OCI-LY7 (cell line): ENCODE measurements around the gene SH3BP5L. TPM values are rescaled to one million over a fixed set of nuclear protein-coding genes. Genes with fewer than 3 reads are reported as not detected.
"Not testable (repeated sequence)": the region's sequence is repeated elsewhere in the genome, so short reads cannot be mapped to it uniquely, and the experiment has no call there.

Experiments used
- BruUV-seq: library from RNA; stranded (reverse); fragments of 400-500 nt; replicated peaks from 2 replicates; lab custom pipeline; 2021; lab: Mats Ljungman, UMichigan
- CTCF ChIA-PET: fragments of 300-600 bp; sonication (Branson Sonifier 250); formaldehyde crosslinking; loops from one replicate; lab custom pipeline; 2022; ENCODE audit warnings: antibody characterized with exemption; ENCODE audit not compliant: unreplicated experiment; lab: Charles Lee
- POLR2A ChIA-PET: fragments of 300-600 bp; sonication (Branson Sonifier 250); formaldehyde crosslinking; loops from one replicate; lab custom pipeline; 2022; ENCODE audit warnings: antibody characterized with exemption; lab: Charles Lee
- DNase-seq: peaks from one replicate; pipeline ENCODE4 v3.0.0-alpha.2; 2015; ENCODE audit warnings: low spot score
- H2AFZ ChIP-seq: fragments of 200-600 bp; sonication (generic), shearing (Covaris generic); 2 replicates; pipeline ENCODE4 v1.6.1; 2014; ENCODE audit warnings: mild to moderate bottlenecking, antibody characterized with exemption, low read length, moderate library complexity
- H3K27ac ChIP-seq: fragments of 200-600 bp; sonication (generic); 2 replicates; pipeline ENCODE4 v1.5.1; 2014; ENCODE audit warnings: mixed run types, low read depth, mild to moderate bottlenecking, moderate library complexity, low read length, inconsistent platforms; ENCODE audit not compliant: poor library complexity, severe bottlenecking
- H3K36me3 ChIP-seq: fragments of 200-600 bp; sonication (generic); 2 replicates; pipeline ENCODE4 v1.6.1; 2014; ENCODE audit warnings: mild to moderate bottlenecking, antibody characterized with exemption, low read length, moderate library complexity, mixed read lengths; ENCODE audit not compliant: insufficient read depth
- H3K4me1 ChIP-seq: fragments of 200-600 bp; sonication (generic); 2 replicates; pipeline ENCODE4 v1.5.1; 2014; ENCODE audit warnings: mild to moderate bottlenecking, low read length; ENCODE audit not compliant: insufficient read depth, poor library complexity, severe bottlenecking
- H3K4me2 ChIP-seq: fragments of 200-600 bp; sonication (generic); 2 replicates; pipeline ENCODE4 v1.6.1; 2014; ENCODE audit warnings: mild to moderate bottlenecking, low read length
- H3K4me3 ChIP-seq: fragments of 200-600 bp; sonication (generic); 2 replicates; pipeline ENCODE4 v1.5.1; 2014; ENCODE audit warnings: mild to moderate bottlenecking, low read depth, low read length; ENCODE audit not compliant: poor library complexity, severe bottlenecking
- H3K79me2 ChIP-seq: fragments of 200-600 bp; sonication (generic); 2 replicates; pipeline ENCODE4 v1.6.1; 2016; ENCODE audit warnings: low read depth, mild to moderate bottlenecking, low read length, moderate library complexity, mixed read lengths; ENCODE audit not compliant: insufficient read depth
- H3K9me2 ChIP-seq: fragments of 200-600 bp; sonication (generic); 2 replicates; pipeline ENCODE4 v1.6.1; 2016; ENCODE audit warnings: mild to moderate bottlenecking, low read length, mixed read lengths; ENCODE audit not compliant: insufficient read depth
- H3K9me3 ChIP-seq: fragments of 200-600 bp; sonication (generic); 2 replicates; pipeline ENCODE4 v1.6.1; 2014; ENCODE audit warnings: mild to moderate bottlenecking, mixed run types, low read length, mixed read lengths
- H4K20me1 ChIP-seq: fragments of 200-600 bp; sonication (generic); 2 replicates; pipeline ENCODE4 v1.6.1; 2014; ENCODE audit warnings: mild to moderate bottlenecking, antibody characterized with exemption, low read length, moderate library complexity, mixed read lengths; ENCODE audit not compliant: insufficient read depth
- CTCF ChIP-seq: fragments of 200-600 bp; sonication (generic); conservative IDR thresholded peaks from 2 replicates; pipeline ENCODE4 v1.5.1; 2014; ENCODE audit warnings: mild to moderate bottlenecking, antibody characterized with exemption, low read length, moderate library complexity, mixed read lengths
- EZH2phosphoT487 ChIP-seq: fragments of 200-600 bp; sonication (generic); IDR thresholded peaks from 2 replicates; pipeline ENCODE4 v1.6.1; 2018; ENCODE audit warnings: low read depth, borderline replicate concordance, mild to moderate bottlenecking, mixed run types, antibody characterized with exemption, low read length, moderate library complexity, mixed read lengths
- intact Hi-C: fragments of 100-400 bp; cut with micrococcal nuclease; formaldehyde crosslinking; loops from one replicate; pipeline ENCODE4 v1.10.0; 2022; ENCODE audit not compliant: unreplicated experiment
- total RNA-seq, 2 experiments: library from RNA; depleted of rRNA in 1 of 2; stranded (reverse); fragments of >200 nt in 1 of 2; shearing (Covaris generic) in 1 of 2; gene quantifications; 2 replicates each; pipeline ENCODE4 v1.2.3, GENCODE V29; 2014 to 2022

SH3BP5L gene
- total RNA-seq, 2 experiments from 2014 or later, result 16.9 to 21.8 TPM

DNA sequence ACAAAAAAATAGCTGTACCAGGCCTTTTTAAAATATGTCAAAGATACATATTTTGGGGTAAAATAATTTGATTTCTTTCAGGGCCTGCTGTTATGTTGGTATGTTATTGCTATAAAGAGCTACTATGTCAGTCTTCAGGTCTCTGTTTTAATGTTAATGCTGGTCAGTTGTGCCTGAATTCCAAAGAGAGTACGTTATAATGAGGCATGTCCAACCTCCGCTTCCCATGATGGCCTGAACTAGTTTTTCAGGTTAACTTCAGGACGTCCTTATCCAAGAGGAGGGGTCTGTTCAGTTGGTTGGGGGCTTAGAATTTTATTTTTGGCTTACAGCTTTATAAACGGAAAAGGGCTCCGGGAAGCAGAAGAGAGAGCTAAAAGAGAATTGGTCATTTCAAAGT, 35.3 kb downstream of the SH3BP5L start:
- no peak for DNase-seq
- Histone ChIP-seq H3K27ac (no peak overlapping the region), H2AFZ (no peak overlapping the region), H4K20me1 (no peaks in the 10 kb centered on the region), H3K4me2 (no peak overlapping the region), H3K9me3 (no peaks in the 10 kb centered on the region), H3K36me3 (no peaks in the 10 kb centered on the region), H3K79me2 (no peaks in the 10 kb centered on the region), H3K4me1 (no peaks in the 10 kb centered on the region), H3K9me2 (no peaks in the 10 kb centered on the region), H3K4me3 (no peak overlapping the region)
- ChIA-PET POLR2A (interaction anchor here (0.6 kb wide), 1 partner anchor 162 kb away, joined by 3 read pairs; no protein-coding TSS in a partner anchor), CTCF (interaction anchor here (0.6 to 1.0 kb wide), 3 partner anchors 10 to 14 kb away, joined by 3 to 4 read pairs (median 3); no protein-coding TSS in a partner anchor)
- TF ChIP-seq EZH2phosphoT487, result no peak
- BruUV-seq, result no TSS peak
- intact Hi-C loops, result no loop called here

DNA sequence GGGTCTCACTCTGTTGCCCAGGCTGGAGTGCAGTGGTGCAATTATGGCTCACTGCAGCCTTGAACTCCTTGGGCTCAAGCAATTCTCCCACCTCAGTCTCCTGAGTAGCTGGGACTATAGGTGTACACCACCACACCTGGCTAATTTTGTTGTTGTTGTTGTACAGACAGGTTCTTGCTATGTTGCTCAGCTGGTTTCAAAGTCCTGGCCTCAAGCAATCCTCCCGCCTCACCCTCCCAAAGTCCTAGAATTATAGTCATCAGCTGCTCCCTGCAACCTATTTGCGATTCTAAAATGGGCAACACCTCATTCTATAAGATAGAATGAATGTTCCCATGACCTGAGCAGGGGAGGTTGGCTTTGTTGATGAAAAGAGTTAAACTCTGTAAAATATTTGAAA, 36.4 kb downstream of the SH3BP5L start:
- H3K27ac ChIP-seq, BruUV-seq, DNase-seq, H4K20me1 ChIP-seq, POLR2A ChIA-PET, H3K4me1 ChIP-seq, intact Hi-C loops, H3K79me2 ChIP-seq, H3K36me3 ChIP-seq, H3K9me2 ChIP-seq, H2AFZ ChIP-seq, CTCF ChIA-PET, H3K4me3 ChIP-seq, H3K9me3 ChIP-seq, H3K4me2 ChIP-seq: not testable (repeated sequence)

- intact Hi-C loops, result no loop called here
- Histone ChIP-seq H3K4me1 (no peaks in the 10 kb centered on the region), H3K27ac (no peak overlapping the region), H3K9me3 (no peaks in the 10 kb centered on the region), H3K9me2 (no peaks in the 10 kb centered on the region), H2AFZ (no peak overlapping the region), H4K20me1 (no peaks in the 10 kb centered on the region), H3K4me3 (no peak overlapping the region), H3K79me2 (no peaks in the 10 kb centered on the region), H3K36me3 (no peaks in the 10 kb centered on the region), H3K4me2 (no peak overlapping the region)
- ChIA-PET POLR2A (no interaction called here), CTCF (no interaction called here)
- DNase-seq, result no peak
- no TSS peak for BruUV-seq
- TF ChIP-seq CTCF (no peak), EZH2phosphoT487 (no peak)
These were observed 37.4 kb downstream of the SH3BP5L start for GRCh38 chr1:248788327-248788726.

- DNase-seq, result no peak
- Histone ChIP-seq H2AFZ (no peak overlapping the region), H3K36me3 (no peaks in the 10 kb centered on the region), H3K4me2 (no peak overlapping the region), H3K9me2 (no peaks in the 10 kb centered on the region), H4K20me1 (no peaks in the 10 kb centered on the region), H3K27ac (no peak overlapping the region), H3K4me3 (no peak overlapping the region), H3K9me3 (no peaks in the 10 kb centered on the region), H3K4me1 (no peaks in the 10 kb centered on the region), H3K79me2 (no peaks in the 10 kb centered on the region)
- ChIA-PET POLR2A (interaction anchor here (0.7 kb wide), 1 partner anchor 12 kb away, joined by 3 read pairs; no protein-coding TSS in a partner anchor), CTCF (interaction anchor here (0.9 kb wide), 1 partner anchor 84 kb away, joined by 3 read pairs; no protein-coding TSS in a partner anchor)
- intact Hi-C loops, result no loop called here
- no TSS peak for BruUV-seq
- no peak for TF ChIP-seq EZH2phosphoT487
- TF ChIP-seq CTCF, result no peak
These were observed 38.3 kb downstream of the SH3BP5L start for GRCh38 chr1:248787430-248787829.
